GM18868 (cell line): ENCODE data around the gene IL6ST.

Experiments used
- ATAC-seq: cut with Tn5 transposase; IDR thresholded peaks from one replicate; pipeline ENCODE4 v1.9.1; 2021; ENCODE audit warnings: mild to moderate bottlenecking, moderate library complexity; ENCODE audit not compliant: unreplicated experiment

The IL6ST gene

DNA sequence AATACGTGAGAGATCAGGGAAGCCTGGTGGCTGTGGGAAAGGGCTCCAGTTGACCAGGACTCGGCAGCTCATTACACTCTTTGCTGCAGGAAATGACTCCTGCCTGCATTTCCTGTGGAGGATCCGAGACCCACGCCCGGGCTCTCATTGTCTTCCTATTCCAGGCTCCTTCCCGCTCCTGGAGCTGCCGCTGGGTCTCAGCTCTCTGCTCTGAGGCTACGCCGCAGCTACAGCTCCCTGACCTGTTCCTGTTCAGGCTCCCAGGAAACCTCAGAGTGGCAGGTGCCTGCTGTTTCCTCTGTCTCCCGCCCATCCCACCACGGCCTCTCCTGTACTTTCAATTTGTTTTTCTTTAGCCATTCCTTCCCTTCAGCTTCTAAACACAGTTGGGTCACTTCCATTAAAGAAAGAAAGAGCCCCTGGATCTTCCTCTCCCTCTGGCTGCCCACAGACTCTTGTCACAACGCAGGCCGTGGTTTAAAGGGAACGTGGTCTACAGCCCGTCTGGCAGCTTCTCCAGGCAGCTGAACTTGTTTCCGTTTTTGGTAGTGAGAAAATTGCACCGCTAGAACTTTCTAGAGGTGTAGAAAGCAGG, 71.5 kb downstream of the IL6ST start:
- ATAC-seq = no peak

DNA sequence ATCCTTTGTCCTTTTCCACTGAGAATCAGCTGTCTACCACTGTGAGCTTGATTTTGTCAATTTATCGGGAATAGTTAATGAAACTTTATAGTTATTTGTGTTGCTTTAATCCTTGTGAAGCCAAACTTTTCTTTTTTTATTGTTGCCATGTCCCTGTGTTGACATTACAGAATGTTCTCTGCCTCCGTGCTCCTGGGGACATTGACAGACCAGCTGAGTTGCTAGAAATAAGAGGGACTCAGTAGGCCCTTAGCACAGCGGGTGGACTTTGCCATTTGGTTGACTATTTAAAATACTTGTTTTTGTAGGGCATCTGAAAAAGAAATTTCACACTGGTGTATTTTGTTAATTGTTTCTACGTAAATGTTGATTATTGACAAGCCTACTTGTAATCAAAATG, 73.1 kb downstream of the IL6ST start:
- no peak for ATAC-seq

DNA sequence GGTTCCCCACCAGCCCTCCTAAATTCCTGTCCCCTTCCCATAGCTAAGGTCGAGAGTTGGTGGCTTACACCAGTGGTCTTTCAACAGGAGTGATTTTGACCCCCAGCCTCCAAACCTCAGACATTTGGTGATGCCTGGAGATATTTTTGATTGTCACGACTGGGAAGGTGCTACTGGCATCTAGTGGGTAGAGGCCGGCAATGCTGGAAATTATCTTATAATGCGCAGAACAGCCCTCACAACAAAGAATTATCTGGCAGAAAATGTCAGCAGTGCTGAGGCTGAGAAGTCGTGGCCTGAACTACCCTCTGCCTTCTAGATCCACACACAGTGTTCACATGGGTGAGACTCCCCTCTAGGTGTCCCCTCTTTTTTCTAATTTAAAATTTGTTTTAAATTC, 74.0 kb downstream of the IL6ST start:
- ATAC-seq = no peak

DNA sequence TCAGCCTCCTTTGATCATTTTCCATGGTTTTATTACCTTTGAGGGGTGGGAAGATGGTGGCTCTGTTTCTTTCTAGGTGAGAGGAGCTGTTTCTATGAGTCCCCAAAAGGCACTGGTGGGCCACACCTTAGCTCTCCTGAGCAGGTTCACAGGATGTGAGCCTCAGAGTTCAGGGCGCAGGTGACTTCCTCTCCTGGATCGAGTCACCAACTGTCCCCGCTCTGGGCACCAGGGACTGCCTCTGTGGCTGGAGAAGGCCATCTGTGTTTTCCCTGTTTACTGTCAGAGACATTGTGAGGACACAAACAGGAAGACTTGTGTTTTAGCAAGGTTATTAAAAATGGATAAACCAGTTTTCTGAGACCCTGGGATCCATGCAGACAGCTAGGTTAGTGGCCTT, 75.1 kb downstream of the IL6ST start:
- no peak for ATAC-seq

DNA sequence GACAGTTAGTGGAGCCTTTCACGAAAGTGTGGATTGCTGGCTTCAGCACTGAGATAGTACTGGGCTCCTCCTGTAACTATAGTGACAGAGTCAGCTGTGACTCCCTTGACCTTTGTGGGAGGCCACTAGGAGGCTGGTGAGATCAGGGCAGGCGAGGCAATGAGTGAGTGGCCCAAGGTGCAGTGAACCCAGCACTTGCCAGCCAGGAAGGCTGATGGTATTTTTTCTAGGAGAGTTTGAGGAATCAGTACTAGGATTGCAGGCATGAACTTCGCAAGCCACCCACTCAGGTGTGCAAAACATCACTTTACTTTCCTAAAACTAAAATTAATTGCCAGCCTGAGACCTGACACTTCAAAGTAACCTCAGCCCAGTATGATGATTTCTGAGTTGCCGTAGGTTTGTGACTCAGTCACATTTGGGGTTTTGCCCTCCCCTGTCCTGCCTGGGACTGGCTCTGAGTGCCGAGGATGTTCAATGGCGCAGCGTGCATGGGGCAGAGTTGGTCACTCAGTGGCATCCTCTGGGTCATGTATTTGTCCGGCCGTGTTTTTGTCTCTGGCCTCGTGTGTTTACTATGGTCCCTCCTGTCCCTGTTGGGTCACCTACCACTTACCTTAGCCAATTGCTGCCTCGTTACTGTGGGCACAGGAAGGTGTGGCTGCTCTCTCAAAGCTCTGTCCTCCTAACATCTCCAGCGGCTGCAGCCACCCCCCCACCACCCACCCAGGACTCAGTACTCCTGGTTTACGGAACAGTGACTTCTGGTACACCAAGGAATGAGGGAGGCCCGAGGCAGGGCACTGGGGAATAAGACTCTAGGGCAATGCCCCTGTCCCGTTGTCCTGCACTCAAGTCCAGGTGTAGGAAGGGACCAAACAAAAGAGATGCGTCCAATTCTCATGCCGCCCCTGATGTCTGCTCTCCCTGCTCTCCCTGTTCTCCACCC, 76.4 kb downstream of the IL6ST start:
- ATAC-seq = no peak

DNA sequence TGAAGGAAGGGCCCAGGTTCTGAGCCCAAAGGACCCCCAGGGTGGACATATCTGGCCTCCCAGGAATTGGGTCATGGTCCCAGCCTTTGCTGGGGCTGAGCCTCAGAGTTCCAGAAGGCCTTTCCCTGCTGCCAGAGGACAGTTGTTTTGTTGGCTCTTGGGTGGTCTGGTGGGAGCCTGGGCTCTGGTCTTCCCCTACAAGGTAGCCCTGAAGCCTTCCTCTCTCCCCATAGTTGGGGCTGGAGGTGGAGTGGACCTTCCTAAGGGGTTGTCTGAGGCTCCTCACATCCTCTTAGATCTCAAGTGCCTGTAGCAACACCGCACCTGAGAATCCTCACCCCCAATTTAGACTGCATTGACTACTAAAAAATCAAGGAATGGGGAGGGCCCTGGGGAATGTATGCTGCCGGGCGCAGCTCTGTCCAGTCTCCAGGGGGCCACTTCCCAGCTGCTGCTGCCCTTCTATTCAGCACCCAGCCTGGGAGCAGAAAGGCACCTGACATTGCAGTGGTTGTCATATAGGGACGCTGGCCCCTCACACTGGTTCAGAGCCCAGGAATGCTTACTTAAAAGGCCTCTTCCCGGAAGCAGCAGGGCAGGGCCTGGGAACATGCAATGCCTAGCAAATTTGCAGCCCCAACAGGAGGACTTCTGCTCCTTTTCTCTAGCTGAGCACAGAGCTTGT, 77.2 kb downstream of the IL6ST start:
- no peak for ATAC-seq

DNA sequence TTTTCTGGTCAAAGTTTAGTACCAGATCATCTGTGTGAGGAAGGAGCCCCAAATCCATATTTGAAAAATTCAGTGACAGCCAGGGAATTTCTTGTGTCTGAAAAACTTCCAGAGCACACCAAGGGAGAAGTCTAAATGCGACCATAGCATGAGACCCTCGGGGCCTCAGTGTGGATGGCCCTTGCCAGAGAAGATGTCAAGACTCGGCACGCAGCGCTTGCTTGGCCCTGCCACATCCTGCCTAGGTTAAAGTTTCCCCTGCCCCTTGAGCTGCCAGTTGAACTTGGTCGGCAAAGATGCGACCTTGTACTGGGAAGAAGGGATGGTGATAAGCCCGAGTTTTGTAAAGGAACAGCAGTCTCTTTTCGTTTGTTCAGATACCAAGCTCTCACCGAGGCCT, 77.8 kb downstream of the IL6ST start:
- no peak for ATAC-seq

DNA sequence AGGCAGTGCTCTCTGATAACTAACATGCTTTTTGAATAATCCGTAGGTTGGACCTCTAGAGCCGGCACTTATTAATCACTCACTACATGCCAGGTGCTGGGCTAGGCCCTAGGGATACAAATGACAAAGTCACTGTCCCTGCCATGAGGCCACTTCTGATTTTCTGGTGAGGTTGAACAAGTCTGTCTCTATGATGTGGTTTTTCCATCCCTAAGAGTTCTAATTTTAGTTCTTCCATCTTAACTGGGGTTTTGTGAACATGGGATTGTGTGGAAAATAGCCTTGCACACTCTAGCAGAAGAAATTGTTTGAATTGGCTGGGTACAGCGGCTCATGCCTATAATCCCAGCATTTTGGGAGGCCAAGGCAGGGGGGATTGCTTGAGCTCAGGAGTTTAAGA, 79.0 kb downstream of the IL6ST start:
- ATAC-seq = no peak

DNA sequence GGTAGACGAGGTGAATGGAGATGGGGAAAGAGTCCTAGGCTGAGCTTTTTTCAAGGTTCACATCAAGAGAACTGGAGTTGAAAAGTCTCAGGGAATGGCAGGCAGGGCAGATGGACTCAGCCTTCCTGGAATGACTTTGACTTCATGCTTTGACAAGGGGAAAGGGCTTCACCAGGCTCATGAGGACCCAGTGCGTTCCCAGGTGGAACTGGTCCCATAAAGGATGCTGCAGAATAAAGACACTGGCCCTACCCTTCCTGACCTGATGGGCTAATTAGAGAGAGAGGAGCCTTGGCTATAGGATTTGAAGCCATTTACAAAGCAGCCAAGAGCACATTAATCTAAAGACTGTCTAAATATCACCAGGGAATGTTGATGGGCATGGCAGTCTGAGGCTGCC, 79.8 kb downstream of the IL6ST start:
- ATAC-seq = no peak

DNA sequence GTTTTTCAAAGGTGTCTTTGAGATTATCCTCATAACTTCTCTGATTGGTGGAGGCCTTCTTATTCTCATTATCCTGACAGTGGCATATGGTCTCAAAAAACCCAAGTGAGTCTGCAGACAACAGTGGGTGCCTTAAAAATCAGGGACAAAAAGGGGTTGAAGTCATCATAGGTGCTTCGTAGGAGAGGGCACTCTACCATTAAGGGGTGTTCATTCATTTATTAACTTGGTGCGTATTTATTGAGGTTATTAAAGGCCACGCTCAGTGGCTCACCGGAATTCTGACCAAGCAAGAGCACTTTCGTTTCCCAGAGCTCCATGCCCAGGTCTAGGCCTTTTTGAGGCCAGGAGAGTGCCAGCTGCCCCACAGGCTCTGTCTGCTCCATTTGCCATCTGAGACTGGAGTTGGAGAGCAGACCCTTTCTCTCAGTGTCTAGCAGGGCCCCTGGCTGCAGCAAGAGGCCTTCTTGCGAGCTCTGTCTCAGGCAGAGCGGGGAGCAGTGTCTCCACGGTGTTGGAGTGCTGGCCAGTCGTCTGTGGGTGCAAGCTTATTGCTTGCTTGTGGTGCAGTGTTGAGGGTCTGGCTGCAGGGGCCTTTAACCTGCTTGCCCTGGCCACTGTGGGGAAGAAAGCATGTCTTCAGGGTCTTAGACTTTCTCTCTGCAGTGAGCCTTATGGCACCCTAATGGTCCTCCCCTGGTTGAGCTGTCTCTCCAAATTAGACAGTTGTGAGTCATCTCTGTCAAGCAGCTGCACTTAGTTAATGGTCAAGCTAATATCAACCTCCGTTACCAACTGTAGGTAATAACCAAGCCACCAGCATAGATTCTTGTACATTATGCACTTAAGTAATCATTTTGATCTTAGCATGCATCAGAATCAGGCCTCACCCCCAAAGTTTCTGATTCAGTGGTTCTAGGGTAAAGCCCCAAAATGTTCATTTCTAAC, 81.0 kb downstream of the IL6ST start:
- ATAC-seq = peak; percentile 77

DNA sequence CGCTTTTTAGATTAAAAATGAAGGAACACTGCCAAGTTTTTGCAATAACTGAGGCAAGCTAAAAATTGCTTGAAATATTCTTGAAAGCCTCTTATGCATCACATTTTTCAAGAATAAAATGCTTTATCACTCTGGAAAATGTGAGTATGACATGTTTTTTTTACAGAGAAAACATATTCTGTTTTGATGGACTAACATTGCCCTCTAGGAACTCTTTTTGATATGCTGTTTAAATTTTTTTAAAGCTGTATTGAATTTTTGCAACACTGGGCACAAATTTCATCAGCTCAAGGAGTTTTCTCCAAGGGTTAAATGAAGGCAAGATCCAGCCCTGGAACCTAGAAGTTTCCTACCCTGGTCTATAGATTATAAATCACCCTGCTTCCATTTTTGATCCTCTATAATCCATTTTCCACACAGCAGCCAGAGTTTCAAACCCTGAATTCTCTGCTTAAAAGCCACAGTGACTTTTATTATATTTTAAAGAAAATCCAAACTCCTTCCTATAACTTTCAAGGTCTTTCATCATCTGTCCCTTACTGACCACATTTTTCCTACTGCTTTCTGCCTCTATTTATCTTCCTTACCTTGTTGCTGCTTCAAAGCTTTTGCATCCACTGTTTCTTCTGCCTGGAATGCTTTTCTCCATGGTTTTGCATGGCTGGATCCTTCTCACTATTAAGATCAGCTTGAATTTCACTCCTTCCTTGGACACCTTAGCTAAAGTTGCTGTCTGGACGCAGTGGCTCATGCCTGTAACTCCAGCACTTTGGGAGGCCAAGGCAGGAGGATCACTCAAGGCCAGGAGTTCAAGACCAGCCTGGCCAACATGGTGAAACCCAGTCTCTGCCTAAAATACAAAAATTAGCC, 82.7 kb downstream of the IL6ST start:
- no peak for ATAC-seq

DNA sequence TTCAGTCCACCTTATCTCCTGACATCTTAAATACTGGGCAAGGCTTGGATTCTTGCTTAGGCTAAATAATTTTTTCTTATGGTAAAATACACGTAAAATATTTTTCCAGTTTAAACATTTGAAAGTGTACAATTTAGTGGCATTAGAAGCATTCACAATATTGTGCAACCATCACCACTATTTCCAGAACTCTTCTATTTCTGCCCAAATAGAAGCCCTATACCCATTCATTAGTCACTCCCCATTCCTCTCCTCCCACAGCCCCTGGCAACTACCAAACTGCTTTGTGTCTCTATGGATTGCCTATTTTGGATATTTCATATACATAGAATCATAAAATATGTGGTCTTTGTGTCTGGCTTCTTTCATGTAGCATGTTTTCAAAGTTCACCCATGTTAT, 86.0 kb downstream of the IL6ST start:
- no peak for ATAC-seq

DNA sequence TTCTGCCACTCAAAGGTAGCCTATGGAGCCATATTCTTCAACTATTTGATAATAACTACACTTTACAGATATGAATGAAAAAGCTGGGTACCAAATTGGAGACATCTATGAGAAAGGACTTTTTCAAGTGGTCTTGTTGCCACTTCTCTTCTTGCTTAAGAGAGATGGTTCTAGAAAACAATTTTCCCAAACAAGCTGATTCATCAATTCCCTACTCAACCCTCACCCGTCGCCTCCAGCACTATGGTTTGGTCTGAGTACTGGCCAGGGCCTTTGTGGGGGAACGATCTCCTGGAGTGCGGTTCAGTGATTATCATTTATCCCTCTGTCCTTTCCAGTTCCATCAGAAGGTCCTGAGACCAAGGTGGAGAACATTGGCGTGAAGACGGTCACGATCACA, 86.8 kb downstream of the IL6ST start:
- no peak for ATAC-seq

DNA sequence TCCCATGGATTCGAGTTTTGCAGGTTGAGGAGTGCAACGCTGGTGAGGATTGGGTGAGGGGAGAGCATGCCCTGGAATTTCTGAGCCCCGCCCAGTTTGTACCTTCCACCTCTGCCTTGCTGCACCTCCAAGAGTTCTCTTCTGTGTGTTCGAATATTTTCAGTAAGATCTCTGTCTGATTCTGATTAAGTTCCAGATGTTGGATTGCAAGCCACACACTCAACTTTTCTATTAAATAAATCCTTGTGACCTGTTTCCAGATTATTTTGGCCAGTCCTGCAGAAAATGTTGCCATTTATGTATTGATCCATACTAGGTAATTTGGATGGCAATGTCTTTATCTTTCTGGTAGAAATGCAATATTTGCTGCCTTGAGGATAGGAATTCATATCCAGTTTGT, 89.5 kb downstream of the IL6ST start:
- no peak for ATAC-seq

DNA sequence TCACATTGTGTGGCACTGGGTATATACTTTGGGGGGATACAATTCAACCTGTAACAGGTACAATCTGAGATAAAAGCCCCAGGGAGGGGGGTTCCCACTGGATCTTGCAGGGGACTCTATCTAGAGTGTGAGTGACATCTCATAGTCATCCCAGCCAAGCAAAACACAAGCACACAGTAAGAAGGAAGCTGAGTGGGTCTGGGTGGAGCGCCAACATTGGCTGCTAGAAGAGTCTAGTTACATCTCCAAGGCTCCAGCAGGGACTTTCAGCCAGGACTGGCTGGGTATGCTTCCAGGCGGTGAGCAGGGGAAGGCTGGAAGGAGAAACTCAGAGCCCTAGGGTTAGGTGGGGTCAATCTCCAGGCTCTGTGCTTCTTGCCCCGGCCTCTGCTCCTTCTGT, 90.6 kb downstream of the IL6ST start:
- no peak for ATAC-seq

DNA sequence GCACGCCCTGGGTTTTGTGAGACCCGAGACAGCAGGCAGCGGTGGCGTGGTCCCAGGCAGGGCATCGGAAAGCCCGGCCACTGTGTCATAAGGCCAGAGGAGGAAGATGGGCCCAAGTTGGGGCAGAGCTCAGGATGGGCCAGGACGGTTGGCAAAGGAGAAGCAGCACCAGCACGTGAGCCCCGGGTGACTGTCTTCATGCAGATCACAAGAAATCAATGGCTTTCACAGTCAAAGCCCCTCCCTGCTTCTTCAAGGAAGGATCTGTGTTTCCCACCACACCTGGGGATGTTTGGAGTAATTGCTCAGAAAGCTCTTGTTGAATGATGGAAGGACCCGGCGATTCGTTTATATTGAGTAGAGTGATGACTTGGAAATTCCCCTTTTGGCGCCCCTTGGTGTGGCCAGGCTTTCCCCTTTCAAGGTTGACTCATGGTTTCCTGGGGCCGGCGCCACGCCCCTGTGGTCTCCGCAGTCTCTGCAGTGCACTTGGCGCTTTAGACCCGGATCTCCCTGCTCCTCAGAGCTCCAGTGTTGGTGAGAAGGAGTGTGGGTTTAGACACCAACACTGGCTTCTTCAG, 91.6 kb downstream of the IL6ST start:
- ATAC-seq = peak; percentile 94

DNA sequence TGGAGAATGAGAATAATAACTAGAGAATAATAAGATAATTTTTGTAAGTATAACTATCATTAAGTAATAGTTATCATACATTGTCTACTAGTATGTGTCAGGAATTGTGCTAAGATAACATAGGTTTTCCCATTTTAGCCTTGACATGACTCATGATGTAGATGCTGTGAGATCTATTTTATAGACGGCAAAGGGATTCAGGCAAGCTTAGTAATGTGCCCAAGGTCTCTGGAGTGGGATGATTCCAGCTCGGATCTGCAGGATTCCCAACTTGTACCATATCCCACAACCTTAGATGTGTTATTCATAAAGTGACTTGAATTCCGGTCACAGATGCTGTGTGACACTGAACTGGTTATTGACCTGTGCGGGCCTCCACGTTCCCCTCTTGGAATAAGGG, 92.1 kb downstream of the IL6ST start:
- ATAC-seq = no peak

DNA sequence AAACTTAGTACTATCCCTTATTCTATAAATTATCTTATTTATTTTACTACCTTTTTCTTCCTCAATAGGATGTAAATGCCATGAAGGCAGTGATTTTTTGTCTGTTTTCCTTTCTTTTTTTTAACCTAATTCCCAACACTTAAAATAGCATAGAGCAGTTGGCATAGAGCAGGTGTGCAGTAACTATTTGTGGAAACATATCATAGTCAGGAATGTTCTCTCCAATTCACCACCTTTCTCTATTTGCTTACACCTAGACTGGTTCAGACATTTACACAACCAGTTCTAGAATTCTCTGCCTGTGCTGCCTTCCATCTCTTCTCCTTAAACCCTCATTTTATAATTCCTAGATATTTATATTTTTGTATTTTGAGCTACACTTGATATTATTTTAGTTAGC, 94.0 kb downstream of the IL6ST start:
- no peak for ATAC-seq

DNA sequence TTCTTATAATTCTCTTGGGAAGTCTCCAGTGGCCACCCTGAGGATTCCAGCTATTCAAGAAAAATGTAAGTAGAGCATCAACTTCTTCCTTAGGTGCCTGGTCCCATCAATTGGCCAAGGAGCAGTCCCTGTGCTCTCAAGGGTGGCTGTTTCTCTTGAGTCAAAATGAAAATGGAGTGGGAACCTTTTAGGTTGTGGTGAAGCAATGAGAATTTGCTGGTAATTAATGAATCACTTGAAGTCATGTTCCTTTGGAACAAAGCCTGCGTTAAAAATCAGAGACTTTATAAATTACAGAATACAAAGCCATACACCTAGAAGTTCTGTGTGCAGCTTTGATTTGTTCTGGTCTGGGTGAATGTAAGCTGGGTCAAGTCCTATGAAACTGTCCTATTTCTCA, 94.7 kb downstream of the IL6ST start:
- ATAC-seq = no peak

DNA sequence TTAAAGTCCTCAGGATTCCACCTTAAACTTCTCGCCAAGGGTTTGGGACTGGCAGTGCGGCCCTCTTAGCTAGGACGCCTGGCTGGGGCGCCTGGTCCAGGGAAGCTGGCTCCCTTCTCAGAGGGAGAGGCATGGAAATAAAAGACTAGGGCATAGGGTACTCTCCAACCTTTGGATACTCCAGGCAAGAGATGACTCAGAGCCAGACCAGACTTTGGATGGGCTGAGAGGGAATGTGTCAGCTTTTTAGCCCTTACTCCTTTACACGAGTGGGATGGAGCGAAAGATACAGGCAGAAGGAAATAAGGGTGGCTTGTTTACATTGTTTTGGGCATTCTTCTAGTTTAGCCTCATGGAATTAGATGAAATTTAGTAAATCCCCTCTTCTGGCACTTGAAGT, 95.4 kb downstream of the IL6ST start:
- ATAC-seq = no peak
